Right lobe of liver (tissue), 4 donors: ENCODE measurements around the gene RAB10.

ENCODE experiments used
- CTCF ChIP-seq, 4 donors: fragments of 200-600 bp in 3 of 4; fragments of 450-650 bp in 1 of 4; IDR thresholded peaks; one replicate each; pipeline versions ENCODE4 v1.5.1 to v1.8.0; 2016 to 2022; ENCODE audit warnings: antibody characterized with exemption in 4 of 4, mild to moderate bottlenecking in 2 of 4
- POLR2A ChIP-seq: fragments of 450-650 bp; IDR thresholded peaks from one replicate; pipeline ENCODE4 v1.6.1; 2017; ENCODE audit warnings: antibody characterized with exemption, mild to moderate bottlenecking
- donor health status: DM: no; HTN: no; CAD: no.
- donor health status: DM: no; HTN: no; CAD: no.
- donor health status: DM: no; HTN: yes; CAD: no.

GRCh38 chr2:26172871-26173775 is 139.2 kb downstream of the RAB10 start, which contains the start of gene GAREM2:
- TF ChIP-seq CTCF (IDR thresholded peaks at IDR 0.05) (no peak), POLR2A (no peak)
